H9 (cell line): ENCODE data around the gene NBL1. TPM values are rescaled to one million over a fixed set of nuclear protein-coding genes. Genes with fewer than 3 reads are reported as not detected.

Experiments used
- DNase-seq: peaks from one replicate; pipeline ENCODE4 v3.0.0-alpha.2; 2017
- H2AFZ ChIP-seq: one replicate; pipeline ENCODE4 v1.6.1; 2013; ENCODE audit warnings: mild to moderate bottlenecking, low read length, control low read depth, moderate library complexity
- H2AK5ac ChIP-seq: 2 replicates; pipeline ENCODE4 v1.6.1; 2013; ENCODE audit warnings: low read length, control low read depth, mixed read lengths; ENCODE audit not compliant: insufficient read length
- H2BK120ac ChIP-seq: one replicate; pipeline ENCODE4 v1.6.1; 2013; ENCODE audit warnings: low read depth, mild to moderate bottlenecking, low read length, control low read depth, inconsistent platforms; ENCODE audit not compliant: poor library complexity, severe bottlenecking
- H2BK12ac ChIP-seq: 2 replicates; pipeline ENCODE4 v1.6.1; 2013; ENCODE audit warnings: low read length, control low read depth, mixed read lengths, low read depth; ENCODE audit not compliant: insufficient read length
- H2BK15ac ChIP-seq: 2 replicates; pipeline ENCODE4 v1.6.1; 2013; ENCODE audit warnings: low read depth, low read length, control low read depth
- H2BK20ac ChIP-seq: one replicate; pipeline ENCODE4 v1.6.1; 2013; ENCODE audit warnings: low read depth, mild to moderate bottlenecking, low read length, control low read depth, inconsistent platforms; ENCODE audit not compliant: poor library complexity, severe bottlenecking
- H2BK5ac ChIP-seq: 2 replicates; pipeline ENCODE4 v1.6.1; 2013; ENCODE audit warnings: low read length, control low read depth, mixed read lengths; ENCODE audit not compliant: insufficient read length
- H3K14ac ChIP-seq: 2 replicates; pipeline ENCODE4 v1.6.1; 2013; ENCODE audit warnings: low read length, control low read depth; ENCODE audit not compliant: insufficient read depth
- H3K18ac ChIP-seq: 2 replicates; pipeline ENCODE4 v1.6.1; 2013; ENCODE audit warnings: low read depth, mild to moderate bottlenecking, mixed read lengths, low read length, control low read depth; ENCODE audit not compliant: insufficient read length
- H3K23ac ChIP-seq: 2 replicates; pipeline ENCODE4 v1.6.1; 2013; ENCODE audit warnings: low read length, control low read depth, mixed read lengths, low read depth; ENCODE audit not compliant: insufficient read length
- H3K23me2 ChIP-seq: 2 replicates; pipeline ENCODE4 v1.6.1; 2013; ENCODE audit warnings: low read depth, mild to moderate bottlenecking, mixed read lengths, low read length, control low read depth; ENCODE audit not compliant: insufficient read length, poor library complexity, severe bottlenecking
- H3K27ac ChIP-seq: 2 replicates; pipeline ENCODE4 v1.5.1; 2013; ENCODE audit warnings: low read length, control low read depth, mixed read lengths, low read depth; ENCODE audit not compliant: insufficient read length
- H3K27me3 ChIP-seq: 2 replicates; pipeline ENCODE4 v1.6.1; 2013; ENCODE audit warnings: low read length, control low read depth, inconsistent platforms; ENCODE audit not compliant: insufficient read depth
- H3K4ac ChIP-seq: 2 replicates; pipeline ENCODE4 v1.6.1; 2013; ENCODE audit warnings: low read depth, mild to moderate bottlenecking, control low read depth, inconsistent platforms, low read length, moderate library complexity
- H3K4me1 ChIP-seq: 2 replicates; pipeline ENCODE4 v1.6.1; 2013; ENCODE audit warnings: low read length, control low read depth, inconsistent platforms; ENCODE audit not compliant: insufficient read depth
- H3K4me2 ChIP-seq: 2 replicates; pipeline ENCODE4 v1.6.1; 2013; ENCODE audit warnings: low read length, control low read depth, mixed read lengths; ENCODE audit not compliant: insufficient read length, insufficient read depth
- H3K56ac ChIP-seq: 2 replicates; pipeline ENCODE4 v1.6.1; 2013; ENCODE audit warnings: low read depth, mild to moderate bottlenecking, mixed read lengths, low read length, control low read depth; ENCODE audit not compliant: insufficient read length
- H3K79me1 ChIP-seq: 2 replicates; pipeline ENCODE4 v1.6.1; 2013; ENCODE audit warnings: low read depth, mild to moderate bottlenecking, moderate library complexity, low read length, control low read depth, inconsistent platforms; ENCODE audit not compliant: insufficient read depth, poor library complexity, severe bottlenecking
- H3K79me2 ChIP-seq: 2 replicates; pipeline ENCODE4 v1.6.1; 2013; ENCODE audit warnings: low read length, control low read depth, inconsistent platforms; ENCODE audit not compliant: insufficient read depth
- H3K9ac ChIP-seq: 2 replicates; pipeline ENCODE4 v1.6.1; 2013; ENCODE audit warnings: low read length, control low read depth, mixed read lengths; ENCODE audit not compliant: insufficient read length; ENCODE audit errors: extremely low read depth
- H3K9me3 ChIP-seq: one replicate; pipeline ENCODE4 v1.6.1; 2013; ENCODE audit warnings: low read depth, low read length, inconsistent platforms; ENCODE audit not compliant: control insufficient read depth
- H3T11ph ChIP-seq: one replicate; pipeline ENCODE4 v1.6.1; 2013; ENCODE audit warnings: mild to moderate bottlenecking, low read length, control low read depth, inconsistent platforms
- H4K20me1 ChIP-seq: one replicate; pipeline ENCODE4 v1.6.1; 2013; ENCODE audit not compliant: control insufficient read depth, insufficient read length, insufficient read depth
- H4K5ac ChIP-seq: 2 replicates; pipeline ENCODE4 v1.6.1; 2013; ENCODE audit warnings: low read depth, mild to moderate bottlenecking, mixed read lengths, low read length, control low read depth; ENCODE audit not compliant: insufficient read length
- H4K8ac ChIP-seq: replicated peaks from 2 replicates; pipeline ENCODE4 v1.6.1; 2013; ENCODE audit warnings: low read length, control low read depth, mixed read lengths, low read depth; ENCODE audit not compliant: insufficient read length
- H4K91ac ChIP-seq: 2 replicates; pipeline ENCODE4 v1.6.1; 2013; ENCODE audit warnings: low read depth, mild to moderate bottlenecking, moderate library complexity, mixed read lengths, low read length, control low read depth; ENCODE audit not compliant: insufficient read length
- H3K27ac Mint-ChIP-seq, 3 experiments: 2 replicates in 2 of 3; 3 replicates in 1 of 3; pipeline ENCODE4 v1.8.0; 2020 to 2021; ENCODE audit warnings: mixed read lengths in 3 of 3, mild to moderate bottlenecking in 1 of 3, moderate library complexity in 1 of 3
- H3K27me3 Mint-ChIP-seq: 2 replicates; pipeline ENCODE4 v1.8.0; 2021; ENCODE audit warnings: low read depth, mild to moderate bottlenecking, moderate library complexity, mixed read lengths
- H3K36me3 Mint-ChIP-seq, 3 experiments: 2 replicates in 2 of 3; 3 replicates in 1 of 3; pipeline ENCODE4 v1.8.0; 2020 to 2021; ENCODE audit warnings: low read depth in 3 of 3, mixed read lengths in 3 of 3; ENCODE audit not compliant: insufficient read depth in 1 of 3
- H3K4me1 Mint-ChIP-seq, 2 experiments: 2 replicates each; pipeline ENCODE4 v1.8.0; 2020; ENCODE audit warnings: mixed read lengths in 2 of 2
- H3K4me3 Mint-ChIP-seq, 2 experiments: 2 replicates in 1 of 2; 3 replicates in 1 of 2; pipeline ENCODE4 v1.8.0; 2020 to 2021; ENCODE audit warnings: mild to moderate bottlenecking in 2 of 2, mixed read lengths in 2 of 2, moderate library complexity in 1 of 2
- H3K9me3 Mint-ChIP-seq, 2 experiments: 2 replicates in 1 of 2; 3 replicates in 1 of 2; pipeline ENCODE4 v1.8.0; 2020; ENCODE audit warnings: mild to moderate bottlenecking in 2 of 2, mixed read lengths in 2 of 2, moderate library complexity in 1 of 2
- CTCF ChIP-seq: fragments of 200-600 bp; sonication (generic); conservative IDR thresholded peaks from 3 replicates; pipeline ENCODE4 v1.8.0; 2021; ENCODE audit warnings: antibody characterized with exemption, mild to moderate bottlenecking
- WGBS: extraction: QIAGEN DNeasy Blood & Tissue Kit; methylation state at CpG from one replicate; pipeline ENCODE4 v1.1.7; 2013; ENCODE audit warnings: missing lambda C conversion rate, low lambda C conversion rate, mixed read lengths; ENCODE audit not compliant: insufficient read length; ENCODE audit errors: extremely low coverage; 5-methylcytosine and 5-hydroxymethylcytosine counted together
- total RNA-seq: library from RNA; stranded (reverse); gene quantifications from 2 replicates; pipeline ENCODE4 v1.2.1, GENCODE V29; 2021

Gene NBL1
- total RNA-seq, 1 experiment from 2014 or later: 6.4 TPM

GRCh38 chr1:19705464-19705863 lies 61.4 kb downstream of the NBL1 start:
- Histone ChIP-seq H4K8ac (no peak overlapping the region), H2BK5ac (no peak overlapping the region), H3T11ph (no peak overlapping the region), H3K23ac (no peak overlapping the region), H4K20me1 (no peaks in the 10 kb centered on the region), H2BK20ac (no peak overlapping the region), H3K79me1 (no peaks in the 10 kb centered on the region), H3K4me1 (peaks cover 4% of the 10 kb centered on the region; the same call in 1 of the 2 replicates), H3K56ac (no peak overlapping the region), H2AK5ac (no peak overlapping the region), H2BK15ac (no peak overlapping the region), H4K91ac (no peak overlapping the region), H4K5ac (no peak overlapping the region), H3K14ac (no peak overlapping the region), H3K27ac (no peak overlapping the region), H2BK120ac (no peak overlapping the region), H3K4ac (no peak overlapping the region), H3K9me3 (no peaks in the 10 kb centered on the region), H2AFZ (no peak overlapping the region), H2BK12ac (no peak overlapping the region), H3K23me2 (no peaks in the 10 kb centered on the region), H3K9ac (no peak overlapping the region), H3K27me3 (no peaks in the 10 kb centered on the region), H3K4me2 (no peak overlapping the region), H3K79me2 (no peaks in the 10 kb centered on the region), H3K18ac (no peak overlapping the region)
- H3K27me3 Mint-ChIP-seq: no peaks in the 10 kb centered on the region
- no peak overlapping the region for H3K4me3 Mint-ChIP-seq
- H3K4me1 Mint-ChIP-seq: peaks cover 19 to 31% of the 10 kb centered on the region in 2 experiments
- no peaks in the 10 kb centered on the region for H3K9me3 Mint-ChIP-seq
- no peaks in the 10 kb centered on the region for H3K36me3 Mint-ChIP-seq
- WGBS: no CpG with 5 or more reads among the region's 4 CpGs
- DNase-seq: no peak
- TF ChIP-seq CTCF: no peak
- H3K27ac Mint-ChIP-seq: no peak overlapping the region
